ENCODE data around the gene UPF3A.

The UPF3A gene

GRCh38 chr13:114264886-114265611 is 16.4 kb upstream of the UPF3A start:
- no peak for DNase-seq

DNA sequence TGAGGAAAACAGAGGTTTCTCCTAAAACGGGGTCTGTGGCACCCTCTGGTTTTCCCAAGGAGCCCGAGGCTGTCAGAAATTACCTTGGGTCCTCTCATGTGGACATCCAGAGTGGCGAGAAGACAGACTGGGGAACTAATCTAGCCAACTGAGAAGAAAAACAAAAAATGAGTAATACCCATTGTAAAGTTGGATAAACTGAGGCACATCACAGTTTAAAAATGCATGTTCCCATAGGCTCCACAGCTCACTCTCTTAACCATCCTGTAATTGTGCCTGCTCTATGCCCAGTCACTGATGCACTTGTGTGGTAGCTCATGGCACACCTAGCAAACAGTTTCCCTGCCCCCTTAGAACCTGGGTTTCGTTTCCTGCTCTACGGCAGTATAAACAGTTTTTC is 15.2 kb upstream of the UPF3A start:
- no peak for DNase-seq

DNA sequence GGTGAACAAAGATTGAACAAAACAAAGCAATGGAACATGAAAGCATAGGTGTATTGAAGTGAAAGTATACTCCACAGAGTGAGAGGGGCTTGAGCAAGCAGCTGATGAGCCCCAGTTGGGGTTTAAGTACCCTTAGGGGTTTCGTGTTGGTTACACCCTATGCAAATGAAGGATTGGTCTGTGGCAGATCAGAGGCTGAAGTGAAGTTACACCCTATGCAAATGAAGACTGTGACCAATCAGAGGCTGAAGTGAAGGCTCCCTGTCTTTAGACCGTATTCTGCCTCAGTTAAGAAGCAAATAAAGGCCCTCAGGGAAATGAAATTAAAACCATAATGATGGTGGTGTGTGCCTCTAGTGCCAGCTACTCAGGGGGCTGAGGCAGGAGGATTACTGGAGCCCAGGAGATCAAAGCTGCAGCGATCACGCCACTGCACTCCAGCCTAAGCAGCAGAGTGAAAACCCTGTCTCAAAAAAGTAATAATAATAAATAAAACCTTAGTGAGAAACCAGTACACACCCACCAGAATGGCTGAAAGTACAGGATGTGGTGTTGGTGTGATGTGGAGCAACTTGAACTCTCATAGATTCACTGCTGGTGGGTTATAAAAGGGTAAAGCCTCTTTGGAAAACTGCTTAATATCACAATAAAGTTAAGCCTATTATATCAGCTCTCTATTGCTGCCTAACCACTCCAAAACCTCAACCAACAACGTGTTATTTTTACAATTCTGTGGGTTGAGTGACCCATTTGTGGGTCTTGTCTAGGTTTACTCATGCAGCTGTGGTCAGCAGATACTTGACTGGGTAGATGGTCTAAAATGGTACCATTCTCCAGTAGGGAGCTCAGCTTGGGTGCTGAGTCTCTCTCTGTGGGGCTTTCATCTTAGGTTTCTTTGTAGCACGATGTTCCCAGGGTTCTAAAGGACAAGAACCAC is 12.8 kb upstream of the UPF3A start:
- no peak for DNase-seq

GRCh38 chr13:114269281-114269770 is 12.1 kb upstream of the UPF3A start:
- DNase-seq = no peak

DNA sequence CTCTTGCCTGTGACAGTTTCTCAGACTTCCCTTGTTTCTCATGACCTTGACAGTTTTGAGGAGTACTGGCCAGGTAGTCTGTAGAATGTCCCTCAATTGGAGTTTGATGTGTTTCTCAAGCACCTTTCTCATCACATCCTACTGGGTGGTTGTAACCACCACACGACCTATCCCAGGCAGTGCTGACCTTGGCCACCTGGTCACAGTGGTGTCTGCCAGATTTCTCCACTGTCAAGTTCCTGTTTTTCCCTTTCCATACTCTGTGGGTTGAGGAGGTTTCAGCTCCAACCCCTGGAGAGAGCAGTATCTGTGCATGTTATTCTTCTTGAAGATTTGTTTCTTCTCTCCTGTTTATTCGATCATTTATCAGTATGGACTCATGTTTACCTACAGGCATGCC is 8.4 kb upstream of the UPF3A start:
- no peak for DNase-seq

DNA sequence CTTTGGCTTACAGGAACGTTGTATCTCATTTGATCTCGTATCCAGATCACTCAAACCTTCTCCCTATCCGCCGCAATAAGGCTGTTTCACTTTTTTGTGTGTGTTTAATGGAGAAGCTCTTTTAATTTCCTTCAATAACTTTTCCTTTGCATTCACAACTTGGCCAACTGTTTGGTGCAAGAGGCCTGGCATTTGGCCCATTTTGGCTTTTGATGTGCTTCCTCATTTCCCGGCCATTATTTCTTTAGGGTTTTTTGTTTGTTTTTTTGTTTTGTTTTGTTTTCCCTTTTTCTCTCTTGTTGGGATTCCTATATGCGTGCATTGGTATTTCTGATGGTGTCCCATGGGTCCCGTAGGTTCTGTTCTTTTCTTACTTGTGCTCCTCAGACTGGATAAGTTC is 6.1 kb upstream of the UPF3A start:
- DNase-seq = no peak

DNA sequence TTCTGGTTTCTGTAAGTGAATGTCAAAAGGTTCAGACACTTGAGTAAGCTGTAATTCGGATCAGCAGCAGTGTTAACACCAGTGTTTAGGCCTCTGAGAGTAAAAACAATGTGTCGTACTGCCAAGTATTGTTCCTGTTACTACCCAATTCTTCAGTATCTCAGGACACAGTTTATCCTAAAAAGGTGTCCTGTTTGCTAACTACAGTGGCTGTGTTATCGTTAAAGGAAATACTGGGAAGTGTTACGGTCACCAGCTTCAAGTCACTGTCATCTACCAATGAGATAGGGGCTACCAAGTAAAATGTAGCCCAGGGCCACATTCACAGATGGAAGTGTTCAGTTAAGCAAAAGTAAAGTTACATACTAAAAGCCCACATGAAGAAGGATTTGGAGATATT is 2.3 kb upstream of the UPF3A start:
- no peak for DNase-seq

GRCh38 chr13:114279758-114280355 is 1.5 kb upstream of the UPF3A start:
- DNase-seq = no peak

DNA sequence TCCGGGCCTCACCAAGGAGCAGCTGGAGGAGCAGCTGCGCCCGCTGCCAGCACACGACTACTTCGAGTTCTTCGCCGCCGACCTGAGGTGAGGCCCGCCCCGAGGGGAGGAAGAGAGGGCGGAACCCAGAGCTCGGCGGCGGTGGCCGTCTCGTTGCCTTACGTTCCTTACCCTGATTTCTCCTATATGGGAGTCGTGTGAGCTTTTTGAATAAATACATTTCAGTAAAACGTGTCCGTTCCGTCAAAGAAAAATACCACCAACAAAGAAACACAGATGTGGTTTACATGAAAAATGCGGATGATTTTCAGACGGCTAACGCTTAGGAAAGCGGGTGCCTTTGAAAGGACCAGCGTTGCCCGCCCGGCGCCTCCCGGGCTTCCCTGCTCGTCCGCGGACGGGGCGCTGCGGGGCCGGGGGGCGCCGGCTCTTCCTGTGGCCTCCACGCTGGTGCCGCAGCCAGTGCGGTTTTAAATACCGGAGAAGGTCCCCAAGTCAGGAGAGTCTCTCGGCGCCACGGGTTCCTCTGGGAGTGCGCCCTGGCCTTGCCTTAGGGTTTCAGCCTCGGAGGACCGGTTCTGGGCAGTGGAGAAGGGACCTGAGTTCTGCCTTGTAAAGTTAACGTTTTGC is 755 bp downstream of the UPF3A start:
- DNase-seq = no peak

- no peak for DNase-seq
Measured at GRCh38 chr13:114283576-114283975, 2.2 kb downstream of the UPF3A start.

DNA sequence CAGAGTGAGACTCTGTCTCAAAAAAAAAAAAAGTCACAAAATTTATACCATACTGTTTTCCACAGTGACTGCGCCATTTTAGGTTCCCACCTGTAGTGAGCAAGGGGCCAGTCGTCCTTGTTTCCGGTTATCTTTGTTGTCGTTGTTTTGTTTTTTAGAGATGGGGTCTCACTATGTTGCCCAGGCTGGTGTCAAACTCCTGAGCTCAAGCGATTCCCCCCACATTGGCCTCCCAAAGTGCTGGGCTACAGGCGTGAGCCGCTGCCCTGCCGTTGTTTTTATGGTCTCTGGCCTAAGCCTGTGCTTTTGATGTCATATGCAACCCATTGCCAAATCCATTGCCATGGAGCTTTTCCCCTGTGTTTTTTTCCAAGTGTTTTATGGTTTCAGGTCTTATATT is 3.3 kb downstream of the UPF3A start:
- no peak for DNase-seq

- no peak for DNase-seq
Measured at GRCh38 chr13:114285166-114285808, 3.9 kb downstream of the UPF3A start.

GRCh38 chr13:114286808-114287207 is 5.4 kb downstream of the UPF3A start:
- DNase-seq = no peak

DNA sequence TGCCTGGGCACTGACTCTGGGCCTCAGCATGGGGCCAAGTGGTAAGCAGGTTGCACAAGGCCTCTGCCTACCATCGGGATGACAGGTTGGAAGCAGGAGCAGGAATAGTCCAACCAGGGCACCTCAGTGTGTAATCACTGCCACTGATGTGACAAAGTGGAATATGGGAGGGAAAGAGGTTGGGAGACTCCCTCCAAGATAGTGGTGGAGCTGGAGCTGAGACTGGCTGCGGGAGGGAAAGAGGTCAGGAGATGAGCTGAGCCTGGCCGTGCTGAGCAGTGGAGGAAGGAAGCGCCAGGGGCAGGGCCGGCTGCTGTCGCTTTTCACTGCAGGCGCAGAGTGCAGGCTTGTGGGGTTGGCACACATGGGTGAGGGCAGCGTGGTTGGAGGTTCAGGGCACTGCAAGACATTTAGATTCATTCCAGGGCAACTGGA is 6.8 kb downstream of the UPF3A start:
- no peak for DNase-seq

DNA sequence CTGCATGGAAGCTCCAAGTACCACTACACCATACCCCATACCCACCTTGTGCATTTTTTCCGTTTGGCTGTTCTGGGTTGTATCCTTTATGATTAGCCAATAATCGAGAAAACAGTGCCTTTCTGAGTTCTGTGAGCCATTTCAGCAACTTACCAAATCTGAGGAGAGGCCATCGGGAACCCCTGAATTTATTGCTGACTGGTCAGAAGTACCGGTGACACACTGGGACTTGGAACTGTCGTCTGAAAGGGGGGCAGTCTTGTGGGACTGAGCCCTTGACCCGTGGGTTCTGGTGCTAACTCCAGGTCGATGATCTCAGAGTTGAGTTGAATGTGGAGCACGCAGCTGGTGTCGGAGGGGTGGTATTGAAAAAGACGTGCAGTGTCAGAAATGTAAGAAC is 15.0 kb downstream of the UPF3A start:
- no peak for DNase-seq

DNA sequence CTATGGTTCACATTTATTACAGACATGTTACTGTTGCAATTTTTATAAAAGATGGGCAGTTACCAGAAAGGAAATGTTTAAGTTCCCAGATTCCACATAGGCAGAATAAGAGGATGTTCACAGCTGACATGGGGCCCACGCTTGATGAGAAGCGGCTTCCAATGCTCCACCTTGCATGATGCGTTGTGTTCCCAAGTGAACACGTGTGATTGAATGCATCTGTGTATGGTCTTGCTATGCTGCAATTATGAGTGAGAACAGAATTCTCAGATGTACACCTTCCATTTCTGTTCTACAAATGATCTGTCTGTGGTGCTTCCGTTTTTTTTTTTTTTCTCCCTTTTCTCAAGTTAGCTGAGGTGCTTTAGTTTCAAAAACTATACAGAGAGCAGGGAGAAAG is 15.5 kb downstream of the UPF3A start:
- no peak for DNase-seq

GRCh38 chr13:114298866-114299265 is 17.5 kb downstream of the UPF3A start:
- DNase-seq = no peak

GRCh38 chr13:114299604-114300305 is 18.4 kb downstream of the UPF3A start:
- DNase-seq = no peak

DNA sequence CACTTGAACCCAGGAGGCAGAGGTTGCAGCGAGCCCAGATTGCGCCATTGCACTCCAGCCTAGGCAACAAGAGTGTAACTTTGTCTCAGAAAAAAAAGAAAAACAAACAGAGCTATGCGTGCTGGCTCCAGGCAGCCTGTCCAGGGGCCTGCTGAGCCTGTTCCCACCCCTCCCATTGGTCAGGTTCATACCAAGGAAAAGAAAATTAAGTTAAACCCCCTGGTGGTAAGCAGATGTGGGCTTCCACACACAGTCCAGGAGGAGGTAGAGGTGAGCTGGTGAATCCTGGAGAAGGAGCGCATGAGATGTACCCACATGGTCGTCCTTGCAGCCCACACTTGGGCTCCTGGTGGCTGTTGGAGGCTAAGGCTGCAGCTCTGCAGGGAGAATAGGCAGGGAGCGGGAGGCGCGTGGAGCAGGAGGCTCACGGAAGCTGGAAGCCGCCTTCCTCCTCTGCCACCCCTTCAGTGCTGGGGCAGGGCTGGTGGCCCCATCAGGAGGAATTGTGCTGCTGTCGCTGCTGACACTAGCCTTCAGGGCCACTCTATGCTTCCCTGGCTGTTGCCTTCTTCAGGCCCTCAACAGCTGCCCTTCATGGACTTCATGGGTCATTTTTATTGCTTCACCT is 22.4 kb downstream of the UPF3A start:
- no peak for DNase-seq

GRCh38 chr13:114304346-114305034 is 23.1 kb downstream of the UPF3A start:
- no peak for DNase-seq

- DNase-seq = no peak
Measured at GRCh38 chr13:114309086-114309485, 27.7 kb downstream of the UPF3A start.

Measured in CD4-positive, alpha-beta T cell treated with Interferon gamma for 1 hour (primary cell).